GM21390 (cell line): Measurements from ENCODE around the gene CARNS1.
"Not testable (repeated sequence)": the region's sequence is repeated elsewhere in the genome, so short reads cannot be mapped to it uniquely, and the experiment has no call there.

ENCODE experiments used
- ATAC-seq: cut with Tn5 transposase; IDR thresholded peaks from one replicate; pipeline ENCODE4 v1.9.1; 2021; ENCODE audit not compliant: unreplicated experiment

The CARNS1 gene

GRCh38 chr11:67464411-67465188 is 49.1 kb downstream of the CARNS1 start:
- no peak for ATAC-seq

DNA sequence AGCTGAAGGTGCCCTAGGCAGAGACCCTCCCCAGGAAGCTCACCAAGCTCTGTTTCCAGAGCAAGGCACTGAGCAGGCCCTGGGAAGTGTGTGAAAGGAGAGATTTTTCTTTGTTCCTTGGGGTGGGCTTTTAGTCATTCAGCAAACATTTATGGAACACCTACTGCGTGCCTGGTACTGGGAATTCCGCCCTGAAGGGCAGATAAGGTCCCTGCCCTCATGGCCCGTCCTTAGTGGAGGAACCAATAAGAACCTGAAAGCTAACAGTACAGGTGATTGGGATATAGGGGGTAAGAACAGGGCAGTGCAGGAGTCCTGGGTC is 49.7 kb downstream of the CARNS1 start:
- ATAC-seq: no peak

GRCh38 chr11:67465530-67465929 is 50.1 kb downstream of the CARNS1 start:
- ATAC-seq: not testable (repeated sequence)

DNA sequence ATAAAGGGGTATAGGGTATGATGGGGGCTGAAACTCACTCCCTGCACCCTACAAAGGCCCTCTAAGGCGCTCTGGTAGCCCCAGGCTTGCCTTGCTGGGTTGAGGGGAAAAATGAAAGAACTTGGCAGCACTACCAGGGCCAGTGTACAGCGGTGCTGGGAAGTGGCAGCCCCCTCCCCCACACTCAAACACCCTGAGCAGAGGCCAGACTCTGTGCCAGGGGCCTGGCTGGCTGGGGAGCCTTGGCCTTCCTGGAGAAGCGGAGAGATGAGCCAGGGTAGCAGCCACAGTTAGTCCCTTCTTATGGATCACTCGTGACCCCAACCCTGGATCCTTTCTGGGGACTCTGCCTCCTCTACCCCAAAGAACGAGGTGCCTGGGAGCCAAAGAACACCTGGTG is 50.9 kb downstream of the CARNS1 start:
- ATAC-seq: no peak

DNA sequence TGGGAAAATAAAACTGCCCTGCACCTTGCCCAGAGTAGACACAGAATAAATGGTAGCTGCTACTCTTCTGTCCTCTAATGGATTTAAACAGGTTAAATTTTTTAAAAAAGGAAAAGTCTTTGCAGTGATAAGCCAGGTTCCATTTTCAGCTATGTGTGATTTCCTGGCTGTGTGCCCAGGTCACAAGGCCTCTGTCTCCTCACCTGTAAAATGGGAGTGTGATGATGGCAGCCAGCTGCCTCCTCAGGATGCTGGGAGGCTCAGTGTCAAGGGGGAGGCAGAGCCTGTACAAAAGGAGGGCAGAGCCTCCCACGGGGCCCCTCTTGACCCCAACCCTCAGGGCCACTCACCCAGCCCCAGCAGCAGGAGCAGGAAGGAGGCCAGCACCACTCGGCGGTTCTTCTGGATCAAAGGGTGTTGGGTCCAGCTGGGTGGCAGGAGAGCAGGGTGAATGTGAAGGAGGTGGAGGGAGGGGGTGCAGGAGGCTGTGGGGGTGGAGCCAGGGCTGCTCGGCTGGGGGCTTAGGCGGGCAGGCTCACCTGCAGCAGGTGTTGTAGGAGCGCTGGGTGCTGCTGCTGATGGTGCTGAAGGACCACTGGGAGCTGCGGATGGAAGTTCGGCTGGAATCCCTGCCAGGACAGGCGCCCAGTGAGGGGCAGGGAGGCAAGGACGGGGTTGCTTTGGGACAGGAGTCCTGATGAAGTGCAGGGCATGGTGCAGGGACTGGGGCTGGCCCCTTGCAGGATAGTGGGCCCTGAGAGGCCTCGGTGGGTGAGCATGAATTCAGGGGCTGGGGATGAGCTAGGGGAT is 51.7 kb downstream of the CARNS1 start:
- ATAC-seq: no peak

DNA sequence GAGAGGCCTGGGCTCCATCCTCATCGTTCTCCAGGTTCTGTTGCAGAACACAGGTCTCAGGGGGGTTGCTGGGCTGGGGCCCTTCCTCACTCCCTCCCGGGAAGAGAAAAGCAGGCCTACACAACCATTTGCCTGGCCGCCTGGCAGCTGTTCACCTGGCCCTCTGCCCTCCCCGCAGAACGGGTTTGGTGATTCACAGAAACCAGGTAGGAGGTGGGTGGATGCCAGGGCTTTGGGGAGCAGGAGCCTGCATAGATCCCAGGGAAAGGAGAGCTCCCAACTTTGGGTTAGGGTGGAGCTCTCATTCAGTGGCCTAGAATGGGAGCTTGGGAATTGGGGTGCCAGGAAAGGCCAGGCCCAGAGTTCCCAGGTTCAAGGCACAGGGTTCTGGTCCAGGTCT is 52.6 kb downstream of the CARNS1 start:
- no peak for ATAC-seq

- no peak for ATAC-seq
These were observed 52.9 kb downstream of the CARNS1 start for GRCh38 chr11:67468456-67468758.

GRCh38 chr11:67468759-67469507 is 53.5 kb downstream of the CARNS1 start, which contains the start of gene TMEM134:
TSS of gene TMEM134 (minus strand) at chr11:67469251. CDS start at chr11:67469192, 59 bp downstream.
- peak; percentile 64 for ATAC-seq

DNA sequence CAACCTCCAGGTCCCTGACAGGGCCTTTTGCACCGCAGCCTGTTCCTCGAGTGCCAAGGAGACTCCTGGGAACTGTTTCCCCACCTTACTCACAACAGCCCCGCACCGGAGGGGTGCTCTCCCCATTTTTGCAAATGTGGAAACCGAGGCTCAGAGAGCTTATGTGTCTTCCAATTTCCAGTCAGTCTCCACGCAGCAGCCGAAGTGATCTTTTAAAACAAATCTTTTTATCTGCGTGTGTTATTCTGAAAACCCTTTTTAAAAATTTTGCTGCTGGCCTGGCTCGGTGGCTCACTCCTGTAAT is 54.0 kb downstream of the CARNS1 start:
- no peak for ATAC-seq

DNA sequence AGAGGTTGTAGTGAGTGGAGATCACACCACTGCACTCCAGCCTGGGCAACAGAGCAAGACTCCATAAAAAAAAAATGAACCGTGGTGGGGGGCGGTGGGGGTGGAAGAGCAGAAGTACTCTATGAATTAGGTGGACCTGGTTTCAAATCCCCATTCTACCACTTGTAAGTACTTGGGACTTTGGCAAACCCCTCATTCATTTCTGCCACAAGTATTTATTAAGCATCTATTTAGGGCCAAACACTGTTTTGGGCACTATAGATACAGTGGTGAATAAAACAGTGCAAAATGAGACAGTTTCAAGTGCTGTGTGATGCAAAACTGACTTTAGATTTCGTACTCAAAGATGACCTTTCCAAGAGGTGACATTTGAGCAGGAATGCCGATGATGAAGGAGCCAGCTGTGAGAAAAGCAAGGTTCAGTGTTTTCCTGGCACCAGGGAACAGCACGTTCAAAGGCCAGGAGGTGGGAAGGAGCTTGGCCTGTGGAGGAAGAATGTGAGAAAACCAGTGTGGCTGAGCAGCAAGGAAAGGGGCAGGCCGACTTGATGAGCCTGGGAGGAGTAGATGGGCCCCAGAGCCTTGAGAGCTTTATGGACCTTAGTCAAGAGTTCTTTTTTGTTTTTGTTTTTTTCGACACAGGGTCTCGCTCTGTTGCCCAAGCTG is 55.0 kb downstream of the CARNS1 start:
- no peak for ATAC-seq

DNA sequence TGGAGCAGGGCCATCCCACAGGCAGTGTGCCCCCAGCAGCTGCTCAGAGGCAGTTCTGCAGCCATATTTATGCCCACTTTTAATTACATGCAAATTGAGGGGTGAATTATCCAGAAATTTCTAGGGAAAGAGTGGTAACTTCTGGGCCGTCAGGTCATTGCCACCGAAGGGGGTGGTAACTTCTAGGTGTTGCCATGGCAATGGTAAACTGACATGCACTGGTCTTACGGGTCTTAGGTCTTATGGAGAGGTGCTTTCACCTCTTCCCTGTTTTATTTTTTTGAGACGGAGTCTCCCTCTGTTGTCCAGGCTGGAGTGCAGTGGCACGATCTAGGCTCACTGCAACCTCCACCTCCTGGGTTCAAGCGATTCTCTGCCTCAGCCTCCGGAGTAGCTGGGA is 57.4 kb downstream of the CARNS1 start:
- ATAC-seq: no peak
